ENCODE measurements around the gene ISM2.

DNA sequence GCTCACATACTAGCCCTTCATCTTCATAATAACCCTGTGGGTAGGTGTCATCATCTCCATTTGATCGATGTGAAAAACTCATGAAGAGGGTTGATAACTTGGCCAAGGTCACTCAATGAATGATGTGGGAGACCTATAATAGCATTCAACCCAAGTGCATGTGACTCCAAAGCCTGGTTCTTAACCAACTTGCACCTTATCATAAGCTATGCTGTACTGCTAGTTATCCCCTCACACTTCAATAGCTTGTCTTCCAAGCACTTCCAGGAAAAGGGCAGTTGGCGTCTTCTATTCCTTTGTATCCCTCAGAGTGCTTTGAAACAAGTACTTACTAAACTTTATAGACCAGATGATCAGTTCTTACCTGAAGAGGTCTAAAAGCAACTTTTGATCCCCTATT lies 56.4 kb downstream of the ISM2 start:
- no peak for TF ChIP-seq GABPA (IDR thresholded peaks at IDR 0.05; ENCODE audit: low read depth)
- TF ChIP-seq, protein P1, sequence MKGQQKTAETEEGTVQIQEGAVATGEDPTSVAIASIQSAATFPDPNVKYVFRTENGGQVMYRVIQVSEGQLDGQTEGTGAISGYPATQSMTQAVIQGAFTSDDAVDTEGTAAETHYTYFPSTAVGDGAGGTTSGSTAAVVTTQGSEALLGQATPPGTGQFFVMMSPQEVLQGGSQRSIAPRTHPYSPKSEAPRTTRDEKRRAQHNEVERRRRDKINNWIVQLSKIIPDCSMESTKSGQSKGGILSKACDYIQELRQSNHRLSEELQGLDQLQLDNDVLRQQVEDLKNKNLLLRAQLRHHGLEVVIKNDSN (IDR thresholded peaks at IDR 0.05; ENCODE audit: borderline replicate concordance, low read depth) = no peak
- TF ChIP-seq CTCF (IDR thresholded peaks at IDR 0.05) = no peak
- TF ChIP-seq POLR2AphosphoS5 (IDR thresholded peaks at IDR 0.05; ENCODE audit: low read depth, low read length) = no peak
- no peak for TF ChIP-seq MEF2A (IDR thresholded peaks at IDR 0.05; ENCODE audit: borderline replicate concordance, low read depth)
- no peak for TF ChIP-seq SIN3A (IDR thresholded peaks at IDR 0.05; ENCODE audit: borderline replicate concordance, low read depth, low read length)
- TF ChIP-seq JUND (IDR thresholded peaks at IDR 0.05) = no peak
- TF ChIP-seq, protein P2, sequence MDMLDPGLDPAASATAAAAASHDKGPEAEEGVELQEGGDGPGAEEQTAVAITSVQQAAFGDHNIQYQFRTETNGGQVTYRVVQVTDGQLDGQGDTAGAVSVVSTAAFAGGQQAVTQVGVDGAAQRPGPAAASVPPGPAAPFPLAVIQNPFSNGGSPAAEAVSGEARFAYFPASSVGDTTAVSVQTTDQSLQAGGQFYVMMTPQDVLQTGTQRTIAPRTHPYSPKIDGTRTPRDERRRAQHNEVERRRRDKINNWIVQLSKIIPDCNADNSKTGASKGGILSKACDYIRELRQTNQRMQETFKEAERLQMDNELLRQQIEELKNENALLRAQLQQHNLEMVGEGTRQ (IDR thresholded peaks at IDR 0.05; ENCODE audit: borderline replicate concordance, low read depth, low read length) = no peak
- TF ChIP-seq, protein P3, sequence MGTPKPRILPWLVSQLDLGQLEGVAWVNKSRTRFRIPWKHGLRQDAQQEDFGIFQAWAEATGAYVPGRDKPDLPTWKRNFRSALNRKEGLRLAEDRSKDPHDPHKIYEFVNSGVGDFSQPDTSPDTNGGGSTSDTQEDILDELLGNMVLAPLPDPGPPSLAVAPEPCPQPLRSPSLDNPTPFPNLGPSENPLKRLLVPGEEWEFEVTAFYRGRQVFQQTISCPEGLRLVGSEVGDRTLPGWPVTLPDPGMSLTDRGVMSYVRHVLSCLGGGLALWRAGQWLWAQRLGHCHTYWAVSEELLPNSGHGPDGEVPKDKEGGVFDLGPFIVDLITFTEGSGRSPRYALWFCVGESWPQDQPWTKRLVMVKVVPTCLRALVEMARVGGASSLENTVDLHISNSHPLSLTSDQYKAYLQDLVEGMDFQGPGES (IDR thresholded peaks at IDR 0.05; ENCODE audit: low read depth, low read length) = no peak
- no peak for TF ChIP-seq RXRA (IDR thresholded peaks at IDR 0.05; ENCODE audit: borderline replicate concordance, low read depth)
